RCC 7860 (cell line): ENCODE measurements around the gene ZNF80.

Experiments used
- DNase-seq: peaks from one replicate; pipeline ENCODE4 v3.0.0-alpha.2; 2015; ENCODE audit warnings: low spot score
- FAIRE-seq: peaks from 2 replicates; lab custom pipeline; 2012; peaks lifted over from hg19 to GRCh38; lab: Jason Lieb, UNC

ZNF80 gene

GRCh38 chr3:114221165-114221880 lies 16.1 kb downstream of the ZNF80 start:
- FAIRE-seq (no peak), DNase-seq (no peak)

- no peak for DNase-seq
- no peak for FAIRE-seq
Observed at GRCh38 chr3:114219741-114220140, 17.6 kb downstream of the ZNF80 start.

- DNase-seq (no peak), FAIRE-seq (no peak)
Observed at GRCh38 chr3:114218578-114219185, 18.7 kb downstream of the ZNF80 start.

- FAIRE-seq (no peak), DNase-seq (no peak)
Observed at GRCh38 chr3:114218006-114218405, 19.4 kb downstream of the ZNF80 start.

GRCh38 chr3:114217266-114217665 lies 20.1 kb downstream of the ZNF80 start:
- no peak for DNase-seq
- FAIRE-seq = no peak

GRCh38 chr3:114216186-114216970 lies 21.0 kb downstream of the ZNF80 start:
- no peak for DNase-seq
- no peak for FAIRE-seq

- DNase-seq (no peak), FAIRE-seq (no peak)
Observed at GRCh38 chr3:114214542-114215341, 22.6 kb downstream of the ZNF80 start.

- DNase-seq (peak; percentile 93), FAIRE-seq (peak; percentile 90)
Observed at GRCh38 chr3:114213627-114214541, 23.5 kb downstream of the ZNF80 start.

GRCh38 chr3:114213292-114213626 lies 24.1 kb downstream of the ZNF80 start:
- DNase-seq (no peak), FAIRE-seq (no peak)

GRCh38 chr3:114212646-114213045 lies 24.7 kb downstream of the ZNF80 start:
- no peak for DNase-seq
- FAIRE-seq = no peak

- FAIRE-seq (no peak), DNase-seq (no peak)
Observed at GRCh38 chr3:114207768-114208167, 29.6 kb downstream of the ZNF80 start.

- FAIRE-seq (no peak), DNase-seq (no peak)
Observed at GRCh38 chr3:114206342-114206741, 31.0 kb downstream of the ZNF80 start.

- no peak for FAIRE-seq
- no peak for DNase-seq
Observed at GRCh38 chr3:114205541-114205940, 31.8 kb downstream of the ZNF80 start.

GRCh38 chr3:114194750-114195149 lies 42.6 kb downstream of the ZNF80 start:
- FAIRE-seq = no peak
- no peak for DNase-seq

- DNase-seq (no peak), FAIRE-seq (no peak)
Observed at GRCh38 chr3:114192136-114192535, 45.2 kb downstream of the ZNF80 start.

- no peak for FAIRE-seq
- no peak for DNase-seq
Observed at GRCh38 chr3:114186501-114186900, 50.9 kb downstream of the ZNF80 start.
